ENCODE results near the gene MAP3K13.

MAP3K13 gene, protein sequence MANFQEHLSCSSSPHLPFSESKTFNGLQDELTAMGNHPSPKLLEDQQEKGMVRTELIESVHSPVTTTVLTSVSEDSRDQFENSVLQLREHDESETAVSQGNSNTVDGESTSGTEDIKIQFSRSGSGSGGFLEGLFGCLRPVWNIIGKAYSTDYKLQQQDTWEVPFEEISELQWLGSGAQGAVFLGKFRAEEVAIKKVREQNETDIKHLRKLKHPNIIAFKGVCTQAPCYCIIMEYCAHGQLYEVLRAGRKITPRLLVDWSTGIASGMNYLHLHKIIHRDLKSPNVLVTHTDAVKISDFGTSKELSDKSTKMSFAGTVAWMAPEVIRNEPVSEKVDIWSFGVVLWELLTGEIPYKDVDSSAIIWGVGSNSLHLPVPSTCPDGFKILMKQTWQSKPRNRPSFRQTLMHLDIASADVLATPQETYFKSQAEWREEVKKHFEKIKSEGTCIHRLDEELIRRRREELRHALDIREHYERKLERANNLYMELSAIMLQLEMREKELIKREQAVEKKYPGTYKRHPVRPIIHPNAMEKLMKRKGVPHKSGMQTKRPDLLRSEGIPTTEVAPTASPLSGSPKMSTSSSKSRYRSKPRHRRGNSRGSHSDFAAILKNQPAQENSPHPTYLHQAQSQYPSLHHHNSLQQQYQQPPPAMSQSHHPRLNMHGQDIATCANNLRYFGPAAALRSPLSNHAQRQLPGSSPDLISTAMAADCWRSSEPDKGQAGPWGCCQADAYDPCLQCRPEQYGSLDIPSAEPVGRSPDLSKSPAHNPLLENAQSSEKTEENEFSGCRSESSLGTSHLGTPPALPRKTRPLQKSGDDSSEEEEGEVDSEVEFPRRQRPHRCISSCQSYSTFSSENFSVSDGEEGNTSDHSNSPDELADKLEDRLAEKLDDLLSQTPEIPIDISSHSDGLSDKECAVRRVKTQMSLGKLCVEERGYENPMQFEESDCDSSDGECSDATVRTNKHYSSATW

DNA sequence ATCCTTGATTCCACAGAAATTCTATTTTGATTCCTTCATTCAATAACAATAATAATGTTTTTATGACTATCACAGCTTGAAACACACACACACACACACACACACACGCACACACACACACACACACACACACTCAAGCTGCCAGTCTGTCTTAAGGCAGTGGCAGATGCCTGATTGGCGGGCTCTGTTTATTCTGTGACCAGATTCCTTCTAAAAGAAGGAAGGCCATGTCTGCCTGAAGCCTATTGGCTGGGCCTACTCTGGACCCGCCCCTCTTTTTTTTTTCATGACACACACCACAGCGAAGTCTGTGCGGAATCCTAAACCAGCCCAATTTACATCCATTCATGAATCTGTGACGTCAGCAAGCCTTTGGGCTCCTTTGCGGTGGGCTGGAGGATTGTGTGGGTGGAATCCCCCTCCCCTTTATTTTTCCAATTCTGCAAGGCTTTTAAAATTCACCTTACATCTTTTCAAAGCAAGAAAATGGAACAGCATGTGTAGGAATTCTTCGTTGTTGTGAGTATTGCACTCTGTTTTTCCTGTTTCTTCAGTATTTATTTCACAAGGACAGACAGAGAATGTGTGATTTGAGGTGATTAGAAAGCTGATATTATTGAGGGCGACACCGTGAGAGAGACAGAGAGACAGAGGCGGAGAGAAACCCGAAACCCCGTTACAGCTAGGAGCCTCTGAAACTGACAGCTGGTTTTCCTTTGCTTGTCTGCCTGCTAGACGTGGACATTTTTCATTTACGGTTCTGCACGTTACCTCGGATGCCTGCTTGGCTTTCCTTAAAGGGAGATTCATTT, at the start of gene MAP3K13:
TSS of gene MAP3K13 (plus strand) at position 287 of the 812 bp plus-strand sequence. CDS start 65,446 bp downstream, outside the sequence.
- peak; percentile 98 for DNase-seq (ENCODE audit: low read depth)
- TF ChIP-seq, protein P1, sequence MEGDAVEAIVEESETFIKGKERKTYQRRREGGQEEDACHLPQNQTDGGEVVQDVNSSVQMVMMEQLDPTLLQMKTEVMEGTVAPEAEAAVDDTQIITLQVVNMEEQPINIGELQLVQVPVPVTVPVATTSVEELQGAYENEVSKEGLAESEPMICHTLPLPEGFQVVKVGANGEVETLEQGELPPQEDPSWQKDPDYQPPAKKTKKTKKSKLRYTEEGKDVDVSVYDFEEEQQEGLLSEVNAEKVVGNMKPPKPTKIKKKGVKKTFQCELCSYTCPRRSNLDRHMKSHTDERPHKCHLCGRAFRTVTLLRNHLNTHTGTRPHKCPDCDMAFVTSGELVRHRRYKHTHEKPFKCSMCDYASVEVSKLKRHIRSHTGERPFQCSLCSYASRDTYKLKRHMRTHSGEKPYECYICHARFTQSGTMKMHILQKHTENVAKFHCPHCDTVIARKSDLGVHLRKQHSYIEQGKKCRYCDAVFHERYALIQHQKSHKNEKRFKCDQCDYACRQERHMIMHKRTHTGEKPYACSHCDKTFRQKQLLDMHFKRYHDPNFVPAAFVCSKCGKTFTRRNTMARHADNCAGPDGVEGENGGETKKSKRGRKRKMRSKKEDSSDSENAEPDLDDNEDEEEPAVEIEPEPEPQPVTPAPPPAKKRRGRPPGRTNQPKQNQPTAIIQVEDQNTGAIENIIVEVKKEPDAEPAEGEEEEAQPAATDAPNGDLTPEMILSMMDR (conservative IDR thresholded peaks at IDR 0.05; ENCODE audit: low read depth, low read length) = no peak
- H3K4me3 ChIP-seq (ENCODE audit: low read depth, low read length) = peak within 1 kb of the TSS; percentile 67

DNA sequence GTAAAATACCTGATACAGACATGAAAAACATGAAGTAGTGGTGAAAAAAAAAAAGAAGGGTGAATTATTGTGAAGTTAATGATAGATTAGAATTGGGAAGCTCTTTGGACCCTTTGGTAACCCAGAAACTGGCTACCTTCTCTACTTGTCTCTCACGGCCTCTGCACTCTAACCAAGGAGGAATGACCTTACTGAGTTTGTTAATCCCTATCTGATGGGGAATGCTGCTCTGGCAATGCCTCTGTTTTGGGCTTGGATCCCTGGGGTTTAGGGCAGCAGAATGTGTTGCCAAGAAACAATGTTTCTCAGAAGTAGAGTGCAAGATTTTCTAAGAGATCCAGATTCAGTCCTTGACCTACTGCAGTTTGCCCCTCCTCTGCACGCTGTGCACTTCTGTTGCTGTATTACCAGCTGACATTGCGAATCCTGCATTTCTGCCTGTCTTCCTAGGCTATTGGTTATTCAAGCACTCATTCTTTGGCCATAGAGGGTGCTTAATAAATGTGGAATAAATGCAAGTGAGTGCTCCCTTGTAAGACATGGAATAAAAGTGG, 49.2 kb upstream of the MAP3K13 start:
- DNase-seq (ENCODE audit: low read depth) = no peak
- TF ChIP-seq, protein P1 (conservative IDR thresholded peaks at IDR 0.05; ENCODE audit: low read depth, low read length) = no peak
- no peak overlapping the region for H3K4me3 ChIP-seq (ENCODE audit: low read depth, low read length)

DNA sequence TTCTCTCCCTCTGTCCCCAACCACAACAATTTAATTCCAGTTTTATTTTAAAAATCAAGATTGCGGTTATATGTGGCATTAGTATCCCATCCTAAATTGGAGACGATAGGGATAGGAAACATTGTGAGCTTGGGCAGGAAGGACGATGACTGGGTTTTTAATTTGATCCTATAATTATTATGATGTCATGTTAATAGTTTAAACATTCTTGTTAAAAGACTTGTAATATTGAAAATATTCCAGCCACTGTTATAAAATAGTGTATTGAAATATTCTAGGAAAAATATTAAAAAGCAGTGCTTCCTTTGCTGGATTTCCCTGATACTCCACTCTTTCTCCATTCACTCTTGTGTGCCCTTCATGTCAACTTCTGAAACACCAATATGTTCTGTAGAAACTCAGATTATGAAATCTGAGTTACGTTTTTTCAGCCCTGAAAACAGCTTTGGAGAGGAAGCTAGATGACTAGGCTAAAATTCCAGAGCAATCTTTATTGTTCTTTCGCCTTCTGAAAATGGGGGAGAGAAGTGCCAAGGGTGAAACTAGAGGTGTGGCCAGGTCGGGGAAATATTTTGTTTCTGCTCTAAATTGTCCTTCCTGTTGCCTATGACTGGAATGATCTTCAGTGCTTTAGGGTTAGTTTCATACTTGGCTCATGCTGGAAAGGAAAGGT, 46.1 kb upstream of the MAP3K13 start:
- peak overlapping the region; percentile 7 for H3K4me3 ChIP-seq (ENCODE audit: low read depth, low read length)
- TF ChIP-seq, protein P1 (conservative IDR thresholded peaks at IDR 0.05; ENCODE audit: low read depth, low read length) = no peak
- peak; percentile 82 for DNase-seq (ENCODE audit: low read depth)

DNA sequence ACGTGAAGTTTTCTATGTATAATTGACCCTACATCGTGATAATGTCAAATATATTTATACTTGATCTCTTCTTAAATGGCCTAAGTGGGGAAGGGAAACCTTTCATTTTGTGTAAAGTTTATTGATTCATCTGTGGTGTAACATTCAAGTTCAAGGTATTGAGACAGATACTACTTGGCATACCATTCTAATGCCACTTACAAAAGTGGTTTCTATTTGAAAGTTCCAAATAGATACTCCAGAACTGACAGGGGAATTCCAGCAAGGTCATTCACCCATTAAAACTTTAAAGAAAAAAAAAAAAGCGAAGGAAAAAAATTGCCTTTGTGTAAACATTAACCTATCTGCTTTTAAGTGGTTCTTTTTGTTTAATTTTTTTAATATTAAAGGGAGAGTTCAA, 45.3 kb upstream of the MAP3K13 start:
- TF ChIP-seq, protein P1 (conservative IDR thresholded peaks at IDR 0.05; ENCODE audit: low read depth, low read length) = no peak
- no peak overlapping the region for H3K4me3 ChIP-seq (ENCODE audit: low read depth, low read length)
- peak; percentile 26 for DNase-seq (ENCODE audit: low read depth)

DNA sequence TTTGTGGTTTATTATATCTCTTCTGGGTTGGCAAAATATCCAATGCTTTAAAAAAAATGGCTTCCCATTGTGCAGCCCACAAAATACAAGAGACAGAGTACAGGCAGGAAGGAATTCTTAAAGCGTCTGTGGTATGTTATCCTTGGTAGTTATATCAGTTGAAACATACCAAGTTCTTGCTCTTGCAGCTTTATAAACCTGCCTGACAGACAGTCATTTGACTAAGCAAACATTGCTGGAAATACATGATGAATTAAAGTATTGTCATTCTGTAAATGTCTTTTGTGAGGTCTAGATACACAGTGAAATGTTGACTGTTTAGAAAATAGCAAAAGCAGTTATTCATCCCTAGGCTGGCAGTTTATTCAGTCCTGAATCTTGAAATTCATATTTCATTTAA, 44.8 kb upstream of the MAP3K13 start:
- TF ChIP-seq, protein P1 (conservative IDR thresholded peaks at IDR 0.05; ENCODE audit: low read depth, low read length) = no peak
- peak; percentile 81 for DNase-seq (ENCODE audit: low read depth)
- no peak overlapping the region for H3K4me3 ChIP-seq (ENCODE audit: low read depth, low read length)

DNA sequence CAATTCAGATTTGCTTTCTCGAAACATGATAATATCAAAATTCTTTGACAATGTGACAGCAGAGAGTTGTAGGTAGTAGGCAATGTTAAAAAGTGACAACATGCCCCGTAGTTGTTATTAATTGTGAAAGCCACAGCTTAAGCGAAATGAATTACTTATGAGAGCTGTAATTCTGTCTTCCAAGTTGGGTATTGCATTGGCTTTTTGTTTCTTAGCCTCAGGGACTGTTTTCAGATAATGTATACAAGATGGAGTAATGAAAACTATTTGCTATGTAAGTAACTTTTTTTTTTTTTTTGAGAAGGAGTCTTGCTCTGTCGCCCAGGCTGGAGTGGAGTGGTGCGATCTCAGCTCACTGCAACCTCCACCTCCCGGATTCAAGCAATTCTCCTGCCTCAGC, 43.1 kb upstream of the MAP3K13 start:
- TF ChIP-seq, protein P1 (conservative IDR thresholded peaks at IDR 0.05; ENCODE audit: low read depth, low read length) = no peak
- no peak overlapping the region for H3K4me3 ChIP-seq (ENCODE audit: low read depth, low read length)
- no peak for DNase-seq (ENCODE audit: low read depth)

All from choroid plexus epithelial cell (primary cell).